Measurements from ENCODE around the gene MROH2B.

DNA sequence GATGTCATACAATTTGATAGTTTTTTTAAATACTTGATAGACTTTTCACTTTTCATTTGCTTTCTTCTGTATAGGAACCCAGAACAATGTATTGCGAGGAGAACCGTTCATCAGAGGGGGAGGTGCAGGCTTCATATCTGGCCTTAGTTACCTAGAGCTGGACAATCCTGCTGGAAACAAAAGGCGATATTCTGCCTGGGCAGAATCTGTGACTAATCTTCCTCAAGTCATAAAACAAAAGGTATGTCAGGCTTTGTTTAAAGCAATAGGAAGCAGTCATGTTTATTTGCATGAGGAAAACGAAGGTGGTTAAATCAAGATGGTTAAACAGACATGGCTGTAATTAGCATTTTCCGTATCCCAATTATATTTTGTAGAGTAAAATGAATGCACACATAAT, 115.8 kb downstream of the MROH2B start:
- TF ChIP-seq, protein P1, sequence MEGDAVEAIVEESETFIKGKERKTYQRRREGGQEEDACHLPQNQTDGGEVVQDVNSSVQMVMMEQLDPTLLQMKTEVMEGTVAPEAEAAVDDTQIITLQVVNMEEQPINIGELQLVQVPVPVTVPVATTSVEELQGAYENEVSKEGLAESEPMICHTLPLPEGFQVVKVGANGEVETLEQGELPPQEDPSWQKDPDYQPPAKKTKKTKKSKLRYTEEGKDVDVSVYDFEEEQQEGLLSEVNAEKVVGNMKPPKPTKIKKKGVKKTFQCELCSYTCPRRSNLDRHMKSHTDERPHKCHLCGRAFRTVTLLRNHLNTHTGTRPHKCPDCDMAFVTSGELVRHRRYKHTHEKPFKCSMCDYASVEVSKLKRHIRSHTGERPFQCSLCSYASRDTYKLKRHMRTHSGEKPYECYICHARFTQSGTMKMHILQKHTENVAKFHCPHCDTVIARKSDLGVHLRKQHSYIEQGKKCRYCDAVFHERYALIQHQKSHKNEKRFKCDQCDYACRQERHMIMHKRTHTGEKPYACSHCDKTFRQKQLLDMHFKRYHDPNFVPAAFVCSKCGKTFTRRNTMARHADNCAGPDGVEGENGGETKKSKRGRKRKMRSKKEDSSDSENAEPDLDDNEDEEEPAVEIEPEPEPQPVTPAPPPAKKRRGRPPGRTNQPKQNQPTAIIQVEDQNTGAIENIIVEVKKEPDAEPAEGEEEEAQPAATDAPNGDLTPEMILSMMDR (IDR thresholded peaks at IDR 0.05) = no peak
- TF ChIP-seq POLR2A (IDR thresholded peaks at IDR 0.05) (no peak), EP300 (IDR thresholded peaks at IDR 0.05) (no peak)
